ENCODE data around the gene ZNF236. TPM values are rescaled to one million over a fixed set of nuclear protein-coding genes. Genes with fewer than 3 reads are reported as not detected.

ZNF236 gene
- total RNA-seq, 2 experiments from 2014 or later: 12.0 to 14.3 TPM

GRCh38 chr18:76866666-76867065 lies 44.3 kb downstream of the ZNF236 start:
- H3K27ac Mint-ChIP-seq: no peak overlapping the region
- H3K4me3 Mint-ChIP-seq: no peak overlapping the region
- no peaks in the 10 kb centered on the region for H3K9me3 Mint-ChIP-seq
- no peaks in the 10 kb centered on the region for H3K4me1 Mint-ChIP-seq
- no peaks in the 10 kb centered on the region for H3K27me3 Mint-ChIP-seq
- DNase-seq: no peak
- H3K36me3 Mint-ChIP-seq: peaks cover 17% of the 10 kb centered on the region

GRCh38 chr18:76873311-76873710 lies 51.0 kb downstream of the ZNF236 start:
- no peak overlapping the region for H3K27ac Mint-ChIP-seq

GRCh38 chr18:76873713-76874112 lies 51.4 kb downstream of the ZNF236 start:
- no peaks in the 10 kb centered on the region for H3K9me3 Mint-ChIP-seq
- H3K27me3 Mint-ChIP-seq: no peaks in the 10 kb centered on the region
- no peak for DNase-seq
- peaks cover 3% of the 10 kb centered on the region for H3K36me3 Mint-ChIP-seq
- H3K4me3 Mint-ChIP-seq: no peak overlapping the region
- peak overlapping the region; percentile 23 for H3K27ac Mint-ChIP-seq
- peaks cover 13% of the 10 kb centered on the region for H3K4me1 Mint-ChIP-seq

More at GRCh38 chr18:76873311-76873710, 51.0 kb downstream of the ZNF236 start:
- no peaks in the 10 kb centered on the region for H3K27me3 Mint-ChIP-seq
- peaks cover 13% of the 10 kb centered on the region for H3K4me1 Mint-ChIP-seq
- no peak for DNase-seq
- no peak overlapping the region for H3K4me3 Mint-ChIP-seq
- H3K9me3 Mint-ChIP-seq: no peaks in the 10 kb centered on the region
- peaks cover 6% of the 10 kb centered on the region for H3K36me3 Mint-ChIP-seq

GRCh38 chr18:76874642-76875389 lies 52.5 kb downstream of the ZNF236 start:
- Mint-ChIP-seq H3K4me1 (peaks cover 13% of the 10 kb centered on the region), H3K4me3 (peak overlapping the region; percentile 6), H3K36me3 (peaks cover 3% of the 10 kb centered on the region), H3K9me3 (no peaks in the 10 kb centered on the region), H3K27ac (peak overlapping the region; percentile 59), H3K27me3 (no peaks in the 10 kb centered on the region)
- DNase-seq: peak; percentile 52

GRCh38 chr18:76875390-76876325 lies 53.3 kb downstream of the ZNF236 start:
- peak overlapping the region; percentile 59 for H3K27ac Mint-ChIP-seq
- peaks cover 4% of the 10 kb centered on the region for H3K36me3 Mint-ChIP-seq
- no peaks in the 10 kb centered on the region for H3K27me3 Mint-ChIP-seq
- H3K4me1 Mint-ChIP-seq: peaks cover 13% of the 10 kb centered on the region
- peak; percentile 24 for DNase-seq
- no peaks in the 10 kb centered on the region for H3K9me3 Mint-ChIP-seq
- H3K4me3 Mint-ChIP-seq: no peak overlapping the region

- H3K36me3 Mint-ChIP-seq: peaks cover 12% of the 10 kb centered on the region
- no peak for DNase-seq
- H3K27ac Mint-ChIP-seq: no peak overlapping the region
- peaks cover 13% of the 10 kb centered on the region for H3K4me1 Mint-ChIP-seq
- no peaks in the 10 kb centered on the region for H3K9me3 Mint-ChIP-seq
- no peak overlapping the region for H3K4me3 Mint-ChIP-seq
- H3K27me3 Mint-ChIP-seq: no peaks in the 10 kb centered on the region
Observed at GRCh38 chr18:76878426-76878825, 56.1 kb downstream of the ZNF236 start.

GRCh38 chr18:76880026-76880425 lies 57.7 kb downstream of the ZNF236 start:
- Mint-ChIP-seq H3K27me3 (no peaks in the 10 kb centered on the region), H3K9me3 (no peaks in the 10 kb centered on the region), H3K4me3 (no peak overlapping the region), H3K27ac (no peak overlapping the region), H3K4me1 (peaks cover 5% of the 10 kb centered on the region), H3K36me3 (peaks cover 12% of the 10 kb centered on the region)
- DNase-seq: no peak

- Mint-ChIP-seq H3K27ac (no peak overlapping the region), H3K27me3 (no peaks in the 10 kb centered on the region), H3K9me3 (no peaks in the 10 kb centered on the region), H3K36me3 (peaks cover 15% of the 10 kb centered on the region), H3K4me1 (no peaks in the 10 kb centered on the region), H3K4me3 (no peak overlapping the region)
- no peak for DNase-seq
Observed at GRCh38 chr18:76881744-76882143, 59.4 kb downstream of the ZNF236 start.

- peaks cover 15% of the 10 kb centered on the region for H3K36me3 Mint-ChIP-seq
- DNase-seq: no peak
- H3K9me3 Mint-ChIP-seq: no peaks in the 10 kb centered on the region
- no peaks in the 10 kb centered on the region for H3K27me3 Mint-ChIP-seq
- H3K4me1 Mint-ChIP-seq: no peaks in the 10 kb centered on the region
- no peak overlapping the region for H3K27ac Mint-ChIP-seq
- no peak overlapping the region for H3K4me3 Mint-ChIP-seq
Observed at GRCh38 chr18:76882146-76882545, 59.8 kb downstream of the ZNF236 start.

- peaks cover 28% of the 10 kb centered on the region for H3K36me3 Mint-ChIP-seq
- no peak overlapping the region for H3K27ac Mint-ChIP-seq
- H3K9me3 Mint-ChIP-seq: no peaks in the 10 kb centered on the region
- no peaks in the 10 kb centered on the region for H3K27me3 Mint-ChIP-seq
- no peak overlapping the region for H3K4me3 Mint-ChIP-seq
- no peak for DNase-seq
- H3K4me1 Mint-ChIP-seq: no peaks in the 10 kb centered on the region
Observed at GRCh38 chr18:76885001-76885400, 62.6 kb downstream of the ZNF236 start.

- DNase-seq: no peak
- H3K4me1 Mint-ChIP-seq: no peaks in the 10 kb centered on the region
- H3K27me3 Mint-ChIP-seq: no peaks in the 10 kb centered on the region
- H3K9me3 Mint-ChIP-seq: no peaks in the 10 kb centered on the region
- peaks cover 28% of the 10 kb centered on the region for H3K36me3 Mint-ChIP-seq
- H3K4me3 Mint-ChIP-seq: no peak overlapping the region
- no peak overlapping the region for H3K27ac Mint-ChIP-seq
Observed at GRCh38 chr18:76886112-76886511, 63.8 kb downstream of the ZNF236 start.

- H3K4me3 Mint-ChIP-seq: no peak overlapping the region
- peaks cover 25% of the 10 kb centered on the region for H3K36me3 Mint-ChIP-seq
- no peaks in the 10 kb centered on the region for H3K9me3 Mint-ChIP-seq
- H3K27ac Mint-ChIP-seq: no peak overlapping the region
- H3K27me3 Mint-ChIP-seq: no peaks in the 10 kb centered on the region
- H3K4me1 Mint-ChIP-seq: no peaks in the 10 kb centered on the region
- DNase-seq: no peak
Observed at GRCh38 chr18:76889091-76889699, 66.8 kb downstream of the ZNF236 start.

- Mint-ChIP-seq H3K4me1 (no peaks in the 10 kb centered on the region), H3K36me3 (peaks cover 40% of the 10 kb centered on the region), H3K27ac (no peak overlapping the region), H3K9me3 (no peaks in the 10 kb centered on the region), H3K4me3 (no peak overlapping the region), H3K27me3 (no peaks in the 10 kb centered on the region)
- DNase-seq: no peak
Observed at GRCh38 chr18:76892832-76893231, 70.5 kb downstream of the ZNF236 start.

GRCh38 chr18:76894566-76895346 lies 72.4 kb downstream of the ZNF236 start:
- Mint-ChIP-seq H3K27ac (no peak overlapping the region), H3K27me3 (no peaks in the 10 kb centered on the region), H3K4me1 (no peaks in the 10 kb centered on the region), H3K9me3 (no peaks in the 10 kb centered on the region), H3K4me3 (no peak overlapping the region), H3K36me3 (peaks cover 47% of the 10 kb centered on the region)
- no peak for DNase-seq

All from activated naive CD8-positive, alpha-beta T cell treated with anti-CD3 and anti-CD28 coated beads for 36 hours (primary cell).